Body of pancreas (tissue), 4 donors: ENCODE results near the gene C1QTNF12. TPM values are rescaled to one million over a fixed set of nuclear protein-coding genes. Genes with fewer than 3 reads are reported as not detected.

Experiments used
- ATAC-seq: fragments of 150-250 bp; one replicate; pipeline ENCODE4 v1.9.1; 2016
- DNase-seq, 4 donors: peaks; one replicate each; pipeline ENCODE4 v3.0.0-alpha.2; 2019
- H3K27ac ChIP-seq, 4 donors: fragments of 200-600 bp; sonication (generic); 1 replicate in 3 of 4; 2 replicates in 1 of 4; pipeline versions ENCODE4 v1.5.1 to v1.6.1; 2016 to 2019; ENCODE audit warnings: mild to moderate bottlenecking in 1 of 4, mixed read lengths in 1 of 4, moderate library complexity in 1 of 4
- H3K27me3 ChIP-seq, 2 donors: fragments of 200-600 bp; sonication (generic); one replicate each; pipeline ENCODE4 v1.6.0; 2016; ENCODE audit warnings: mild to moderate bottlenecking in 1 of 2
- H3K36me3 ChIP-seq, 2 donors: fragments of 200-600 bp; sonication (generic); replicated peaks in 1 of 2; 2 replicates each; pipeline ENCODE4 v1.5.1; 2016; ENCODE audit warnings: low read depth in 2 of 2; ENCODE audit not compliant: insufficient read depth in 1 of 2
- H3K4me1 ChIP-seq: fragments of 200-600 bp; sonication (generic); one replicate; pipeline ENCODE4 v1.6.0; 2016
- H3K4me3 ChIP-seq, 2 donors: fragments of 200-600 bp; sonication (generic); 1 replicate in 1 of 2; 2 replicates in 1 of 2; pipeline ENCODE4 v1.5.1; 2016 to 2019
- H3K9me3 ChIP-seq, 3 donors: fragments of 200-600 bp; sonication (generic); 1 replicate in 2 of 3; 2 replicates in 1 of 3; pipeline ENCODE4 v1.5.1; 2016
- CTCF ChIP-seq, 7 experiments: fragments of 450-650 bp in 4 of 7; fragments of 200-600 bp in 3 of 7; sonication (generic) in 3 of 7; IDR thresholded peaks; one replicate each; pipeline ENCODE4 v1.5.1; 2016 to 2019; ENCODE audit warnings: antibody characterized with exemption in 7 of 7
- POLR2A ChIP-seq, 3 donors: fragments of 450-650 bp; IDR thresholded peaks; one replicate each; pipeline ENCODE4 v1.6.1; 2016; ENCODE audit warnings: antibody characterized with exemption in 3 of 3, mild to moderate bottlenecking in 2 of 3
- WGBS, 2 donors: methylation state at CpG; one replicate each; pipeline ENCODE4 v1.1.5; 2017; 5-methylcytosine and 5-hydroxymethylcytosine counted together
- intact Hi-C: fragments of 100-400 bp; cut with DNase I; formaldehyde crosslinking; loops from one replicate; pipeline ENCODE4 v1.15.1; 2023
- total RNA-seq, 2 donors: library from RNA; depleted of rRNA; stranded (reverse); fragments of >200 nt; gene quantifications; one replicate each; pipeline ENCODE4 v1.1.0, GENCODE V29; 2016

The C1QTNF12 gene
- total RNA-seq, 2 donors from 2014 or later, result not detected

GRCh38 chr1:1281533-1282321, 35.2 kb upstream of the C1QTNF12 start:
- 10 to 13% methylated on average over 5 to 26 of the region's 26 CpGs for WGBS, 2 donors
- TF ChIP-seq POLR2A (IDR thresholded peaks at IDR 0.05) (no peak), CTCF (IDR thresholded peaks at IDR 0.05) (no peak)
- Histone ChIP-seq H3K27me3 (peaks cover 0 to 8% of the 10 kb centered on the region in 2 donors), H3K4me3 (no peak overlapping the region), H3K4me1 (peaks cover 14% of the 10 kb centered on the region), H3K9me3 (no peaks in the 10 kb centered on the region), H3K36me3 (no peaks in the 10 kb centered on the region), H3K27ac (peak overlapping the region; percentile 50 to 80 (median 68))
- DNase-seq (peak; percentile 84 to 94 (median 91)), ATAC-seq (peak; percentile 92)
- intact Hi-C loops, result no loop called here

GRCh38 chr1:1280782-1281481, 34.4 kb upstream of the C1QTNF12 start:
- DNase-seq (no peak), ATAC-seq (no peak)
- 83 to 85% methylated on average over 8 to 21 of the region's 21 CpGs for WGBS, 2 donors
- H3K4me3 ChIP-seq, result no peak overlapping the region
- TF ChIP-seq POLR2A (IDR thresholded peaks at IDR 0.05) (no peak), CTCF (IDR thresholded peaks at IDR 0.05) (no peak)
- peaks cover 14% of the 10 kb centered on the region for H3K4me1 ChIP-seq
- H3K27ac ChIP-seq, result peak overlapping the region in 1 of 4 donors; percentile 80
- H3K9me3 ChIP-seq, result no peaks in the 10 kb centered on the region
- no peaks in the 10 kb centered on the region for H3K36me3 ChIP-seq
- intact Hi-C loops, result no loop called here
- H3K27me3 ChIP-seq, result peaks cover 0 to 3% of the 10 kb centered on the region in 2 donors

GRCh38 chr1:1279028-1279427, 32.5 kb upstream of the C1QTNF12 start:
- no peak for TF ChIP-seq POLR2A (IDR thresholded peaks at IDR 0.05)
- no peak for TF ChIP-seq CTCF (IDR thresholded peaks at IDR 0.05)
- intact Hi-C loops, result no loop called here
- 94% methylated on average over 17 of the region's 17 CpGs for WGBS, 2 donors

GRCh38 chr1:1278620-1279019, 32.1 kb upstream of the C1QTNF12 start:
- intact Hi-C loops, result no loop called here
- H3K27me3 ChIP-seq, result no peaks in the 10 kb centered on the region
- H3K9me3 ChIP-seq, result no peaks in the 10 kb centered on the region
- H3K36me3 ChIP-seq, result no peaks in the 10 kb centered on the region
- peaks cover 21% of the 10 kb centered on the region for H3K4me1 ChIP-seq
- H3K27ac ChIP-seq, result no peak overlapping the region
- WGBS, 2 donors, result 92% methylated on average over 12 of the region's 13 CpGs
- TF ChIP-seq CTCF (IDR thresholded peaks at IDR 0.05) (no peak), POLR2A (IDR thresholded peaks at IDR 0.05) (no peak)
- H3K4me3 ChIP-seq, result no peak overlapping the region
- DNase-seq (no peak), ATAC-seq (no peak)

More at GRCh38 chr1:1279028-1279427, 32.5 kb upstream of the C1QTNF12 start:
- Histone ChIP-seq H3K27me3 (no peaks in the 10 kb centered on the region), H3K27ac (no peak overlapping the region), H3K36me3 (no peaks in the 10 kb centered on the region), H3K9me3 (no peaks in the 10 kb centered on the region), H3K4me3 (no peak overlapping the region), H3K4me1 (peaks cover 21% of the 10 kb centered on the region)
- no peak for ATAC-seq
- DNase-seq, result no peak
